IPS-20b (cell line): ENCODE results near the gene NEU4.
"Not testable (repeated sequence)": the region's sequence is repeated elsewhere in the genome, so short reads cannot be mapped to it uniquely, and the experiment has no call there.

ENCODE experiments used
- H3K27ac ChIP-seq: one replicate; pipeline ENCODE4 v1.5.1; 2013; ENCODE audit warnings: low read length
- H3K27me3 ChIP-seq: 2 replicates; pipeline ENCODE4 v1.6.1; 2013; ENCODE audit warnings: mild to moderate bottlenecking, low read length, inconsistent platforms; ENCODE audit not compliant: insufficient read depth
- H3K36me3 ChIP-seq: 2 replicates; pipeline ENCODE4 v1.6.1; 2013; ENCODE audit warnings: low read depth, mild to moderate bottlenecking, inconsistent platforms, low read length, moderate library complexity; ENCODE audit not compliant: insufficient read depth
- H3K4me1 ChIP-seq: 2 replicates; pipeline ENCODE4 v1.6.1; 2013; ENCODE audit warnings: mild to moderate bottlenecking, control low read depth, inconsistent platforms, low read length, moderate library complexity; ENCODE audit not compliant: insufficient read depth
- H3K4me3 ChIP-seq: 2 replicates; pipeline ENCODE4 v1.5.1; 2013; ENCODE audit warnings: mild to moderate bottlenecking, low read length, inconsistent platforms
- H3K9ac ChIP-seq: 2 replicates; pipeline ENCODE4 v1.6.1; 2013; ENCODE audit warnings: low read depth, mild to moderate bottlenecking, inconsistent platforms, low read length, moderate library complexity
- H3K9me3 ChIP-seq: 2 replicates; pipeline ENCODE4 v1.6.1; 2013; ENCODE audit warnings: mild to moderate bottlenecking, low read depth, low read length, inconsistent platforms; ENCODE audit not compliant: insufficient read depth

The NEU4 gene

DNA sequence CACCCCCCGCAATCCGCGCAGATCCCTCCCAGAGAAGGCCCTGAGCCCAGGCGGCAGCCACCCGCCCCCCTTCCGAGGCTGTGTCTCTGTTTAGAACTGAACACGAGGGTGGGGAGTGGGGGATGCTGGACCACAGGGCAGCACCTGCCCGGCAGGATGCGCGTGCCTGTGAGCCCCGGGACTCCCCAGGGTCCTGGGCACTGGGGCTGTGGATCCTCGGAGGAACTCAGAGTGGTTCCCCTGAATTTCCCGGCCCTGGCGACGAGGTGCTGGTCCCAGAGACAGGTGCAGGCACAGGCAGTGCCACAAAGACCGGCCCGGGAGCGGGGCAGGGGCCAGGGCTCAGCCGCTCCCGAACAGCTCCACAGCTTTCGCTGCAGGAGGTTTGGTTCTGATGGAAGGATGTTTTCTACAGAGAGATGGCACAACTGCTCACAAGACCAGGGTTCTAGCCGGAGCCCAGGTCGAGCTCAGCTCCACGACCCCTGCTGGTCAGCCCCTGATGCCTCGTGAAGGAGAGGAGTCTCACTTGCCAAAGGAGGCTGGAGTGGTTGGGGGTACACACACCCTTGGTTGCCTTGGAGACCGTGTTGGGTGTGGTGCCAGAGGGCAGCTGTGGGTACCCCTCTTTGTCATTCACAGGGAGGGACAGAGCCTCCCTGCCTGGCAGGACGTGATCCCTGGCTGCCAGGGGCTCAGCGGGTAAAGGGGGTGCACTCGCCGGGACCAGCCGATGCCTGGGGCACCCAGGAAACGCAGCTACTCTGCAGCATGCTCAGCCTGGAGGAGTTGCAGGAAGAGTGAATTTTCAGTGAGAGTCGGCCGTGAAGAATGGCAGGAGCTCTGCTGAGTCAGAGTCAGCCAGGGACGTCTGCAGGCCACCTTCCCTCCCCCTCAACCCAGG, 4.4 kb upstream of the NEU4 start:
- peak overlapping the region; percentile 63; the same call in 1 of the 2 replicates for H3K4me3 ChIP-seq
- H3K9me3 ChIP-seq, result no peaks in the 10 kb centered on the region
- H3K4me1 ChIP-seq, result peaks cover 13% of the 10 kb centered on the region
- H3K27me3 ChIP-seq, result peaks cover 32% of the 10 kb centered on the region
- H3K36me3 ChIP-seq, result no peaks in the 10 kb centered on the region
- H3K9ac ChIP-seq, result no peak overlapping the region
- no peak overlapping the region for H3K27ac ChIP-seq

DNA sequence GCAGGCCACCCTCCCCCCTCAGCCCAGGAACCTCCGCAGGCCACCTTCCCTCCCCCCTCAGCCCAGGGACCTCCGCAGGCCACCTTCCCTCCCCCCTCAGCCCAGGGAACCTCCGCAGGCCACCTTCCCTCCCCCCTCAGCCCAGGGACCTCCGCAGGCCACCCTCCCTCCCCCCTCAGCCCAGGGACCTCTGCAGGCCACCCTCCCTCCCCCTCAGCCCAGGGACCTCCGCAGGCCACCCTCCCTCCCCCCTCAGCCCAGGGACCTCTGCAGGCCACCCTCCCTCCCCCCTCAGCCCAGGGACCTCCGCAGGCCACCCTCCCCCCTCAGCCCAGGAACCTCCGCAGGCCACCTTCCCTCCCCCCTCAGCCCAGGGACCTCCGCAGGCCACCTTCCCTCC, 2.8 kb upstream of the NEU4 start:
- H3K9ac ChIP-seq, H3K4me3 ChIP-seq, H3K36me3 ChIP-seq, H3K9me3 ChIP-seq, H3K27ac ChIP-seq: not testable (repeated sequence)
- peaks cover 13% of the 10 kb centered on the region for H3K4me1 ChIP-seq
- peaks cover 32% of the 10 kb centered on the region for H3K27me3 ChIP-seq

DNA sequence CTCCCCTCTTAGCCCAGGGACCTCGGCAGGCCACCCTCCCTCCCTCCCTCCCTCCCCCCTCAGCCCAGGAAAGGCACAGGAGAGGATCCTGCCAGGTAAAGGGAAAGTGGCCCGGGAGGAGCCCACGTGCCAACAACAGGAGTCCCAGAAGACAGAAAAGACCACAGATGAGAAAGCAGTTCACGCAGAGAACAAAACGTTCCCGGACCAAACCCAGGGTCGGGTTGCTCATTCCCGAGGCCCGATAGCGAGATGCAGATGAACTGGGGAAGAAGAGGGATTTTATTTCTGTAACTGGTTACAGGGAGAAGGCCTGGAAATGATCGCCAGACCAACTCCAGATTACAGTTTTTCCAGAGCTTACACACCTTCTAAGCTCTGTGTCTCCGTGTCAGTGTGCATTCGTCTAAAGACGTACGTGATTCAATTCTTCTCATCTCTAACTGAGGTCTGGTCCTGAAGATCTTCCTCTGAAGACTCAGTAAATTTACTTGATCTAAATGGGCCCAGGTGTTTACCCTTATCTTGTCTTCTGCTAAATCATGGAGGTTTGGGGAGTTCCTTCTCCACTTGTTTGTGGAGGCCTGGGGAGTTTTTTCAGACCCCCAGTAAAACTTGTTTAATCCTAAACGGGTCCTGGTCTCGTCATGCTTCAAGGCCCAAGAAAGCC, 807 bp upstream of the NEU4 start:
- Histone ChIP-seq H3K4me1 (peaks cover 13% of the 10 kb centered on the region), H3K9me3 (no peaks in the 10 kb centered on the region), H3K27me3 (peaks cover 24% of the 10 kb centered on the region), H3K27ac (no peak overlapping the region), H3K9ac (no peak overlapping the region; the same call in 1 of the 2 replicates), H3K36me3 (no peaks in the 10 kb centered on the region), H3K4me3 (no peak overlapping the region)

DNA sequence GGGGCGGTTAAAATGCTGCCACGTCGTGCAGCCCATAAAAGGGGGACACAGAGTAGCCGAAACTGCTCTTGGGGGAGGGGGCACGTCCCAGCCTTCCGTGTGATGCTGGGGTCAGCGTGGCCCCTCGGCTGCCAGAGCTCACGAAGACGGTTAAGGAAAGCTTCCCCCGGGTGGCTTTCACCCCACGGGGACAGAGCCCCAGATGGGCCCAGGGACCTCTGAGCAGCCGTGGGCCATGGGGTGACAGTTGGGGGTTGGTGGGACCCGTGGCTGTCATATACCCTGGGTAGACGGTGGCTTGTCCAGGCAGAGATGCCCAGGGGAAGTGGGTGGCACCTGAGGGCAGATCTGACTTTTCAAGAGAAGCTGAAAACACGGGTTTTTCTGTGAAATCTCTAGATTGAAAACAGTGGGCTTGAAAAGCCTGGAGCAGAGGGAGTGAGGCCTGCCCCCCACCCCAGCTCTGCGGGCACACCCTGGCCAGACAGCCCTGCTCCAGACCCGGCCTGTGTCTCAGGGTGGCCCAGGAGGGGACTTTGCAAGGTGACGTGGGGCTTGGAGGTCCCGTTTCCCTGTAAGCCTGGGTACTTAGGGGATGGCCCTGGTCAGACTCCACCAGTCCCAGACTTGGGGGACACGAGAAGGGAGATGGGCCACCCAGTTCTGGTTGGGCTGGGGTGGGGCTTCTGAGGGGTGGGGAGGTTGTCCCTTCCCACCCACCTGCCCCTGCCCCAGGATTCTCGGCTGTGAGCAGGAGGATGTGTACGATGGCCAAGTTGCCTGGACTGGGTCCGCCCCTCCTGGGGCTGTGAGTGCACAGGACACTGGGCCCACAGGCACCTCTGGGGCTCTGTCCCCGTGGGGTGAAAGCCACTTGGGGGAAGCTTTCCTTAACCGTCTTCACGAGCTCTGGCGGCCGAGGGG, 652 bp downstream of the NEU4 start:
- Histone ChIP-seq H3K9me3 (no peaks in the 10 kb centered on the region), H3K4me3 (no peak overlapping the region), H3K9ac (no peak overlapping the region), H3K27me3 (peaks cover 10% of the 10 kb centered on the region), H3K4me1 (peaks cover 8% of the 10 kb centered on the region; the same call in 1 of the 2 replicates), H3K36me3 (no peaks in the 10 kb centered on the region), H3K27ac (no peak overlapping the region)

DNA sequence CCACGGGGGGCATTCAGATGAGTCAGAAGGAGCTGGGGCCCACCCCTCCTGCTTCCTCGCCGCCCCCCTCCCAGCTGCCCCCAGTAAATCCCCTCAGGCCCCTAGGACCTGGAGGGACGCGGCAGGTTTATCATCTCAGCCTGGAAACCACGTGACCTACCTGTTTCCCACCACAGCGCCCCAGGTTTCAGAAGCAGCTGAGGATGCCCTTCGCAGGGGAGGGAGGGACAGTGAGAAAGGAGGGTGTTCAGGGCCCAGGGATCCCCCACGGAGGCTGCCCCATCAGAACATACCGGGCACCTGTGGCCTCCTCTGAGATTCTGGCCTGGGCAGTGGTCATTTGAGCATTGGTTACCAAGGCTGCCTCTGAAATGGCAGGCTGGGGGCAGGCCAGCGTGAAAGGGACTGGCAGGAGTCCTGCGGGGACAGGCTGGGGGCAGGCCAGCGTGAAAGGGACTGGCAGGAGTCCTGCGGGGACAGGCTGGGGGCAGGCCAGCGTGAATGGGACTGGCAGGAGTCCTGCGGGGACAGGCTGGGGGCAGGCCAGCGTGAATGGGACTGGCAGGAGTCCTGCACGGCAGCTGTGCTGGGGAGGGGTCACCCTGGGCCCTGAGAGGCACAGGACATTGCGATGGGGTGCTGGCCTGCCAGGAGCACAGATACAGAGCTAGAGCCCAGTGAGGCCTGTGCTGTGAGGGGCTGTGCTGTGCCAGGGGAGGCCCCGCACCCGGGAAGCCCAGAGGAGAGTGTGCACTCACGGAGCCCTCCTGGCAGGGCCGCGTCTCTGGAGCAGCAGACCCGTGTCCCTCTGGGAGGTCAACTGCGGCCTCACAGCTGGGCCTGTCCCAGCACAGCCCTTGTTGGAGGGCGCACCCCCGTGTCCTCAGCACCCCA, 1.6 kb downstream of the NEU4 start:
- Histone ChIP-seq H3K36me3 (no peaks in the 10 kb centered on the region), H3K4me3 (no peak overlapping the region), H3K9me3 (no peaks in the 10 kb centered on the region), H3K4me1 (peaks cover 5% of the 10 kb centered on the region; the same call in 1 of the 2 replicates), H3K9ac (no peak overlapping the region), H3K27me3 (peaks cover 6% of the 10 kb centered on the region; the same call in 1 of the 2 replicates), H3K27ac (no peak overlapping the region)

DNA sequence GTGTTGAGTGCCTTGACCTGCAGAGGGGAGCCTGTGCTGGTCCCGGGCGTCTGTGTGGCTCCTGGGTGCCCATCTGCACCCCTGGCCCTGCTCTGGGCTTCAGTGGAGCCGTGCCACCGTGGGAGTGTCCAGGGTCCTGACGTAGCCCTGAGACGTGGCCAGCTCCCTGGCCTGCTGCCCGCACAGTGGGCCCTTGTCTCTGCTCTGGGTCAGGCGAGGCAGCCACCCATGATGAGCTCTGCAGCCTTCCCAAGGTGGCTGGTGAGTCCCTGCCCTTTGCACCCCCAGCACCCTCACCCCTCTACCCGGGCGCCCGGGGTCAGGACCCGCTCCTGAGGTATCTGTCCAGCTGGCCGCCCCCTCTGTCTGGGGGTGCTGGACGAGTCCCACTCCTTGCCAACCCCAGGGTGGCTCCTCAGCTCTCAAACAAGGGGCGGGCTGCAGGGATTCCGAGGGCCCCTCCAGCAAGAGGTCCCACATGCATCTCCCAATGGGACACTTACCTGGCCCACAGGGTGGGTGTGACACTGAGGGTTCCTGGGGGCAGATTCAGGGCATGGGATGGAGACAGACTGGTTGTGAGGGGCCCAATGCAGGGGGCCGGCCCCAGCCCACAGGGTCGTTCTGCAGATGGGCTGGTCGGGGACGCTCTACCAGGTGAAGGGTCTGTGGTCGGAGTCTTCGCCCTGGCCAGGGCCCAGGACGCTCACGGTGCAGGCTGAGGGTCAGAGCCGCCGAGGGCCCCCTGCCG, 2.4 kb downstream of the NEU4 start:
- peaks cover 6% of the 10 kb centered on the region; the same call in 1 of the 2 replicates for H3K27me3 ChIP-seq
- no peaks in the 10 kb centered on the region for H3K9me3 ChIP-seq
- H3K36me3 ChIP-seq, result no peaks in the 10 kb centered on the region
- H3K9ac ChIP-seq, result no peak overlapping the region
- H3K27ac ChIP-seq, result no peak overlapping the region
- H3K4me3 ChIP-seq, result no peak overlapping the region
- H3K4me1 ChIP-seq, result peaks cover 5% of the 10 kb centered on the region; the same call in 1 of the 2 replicates

DNA sequence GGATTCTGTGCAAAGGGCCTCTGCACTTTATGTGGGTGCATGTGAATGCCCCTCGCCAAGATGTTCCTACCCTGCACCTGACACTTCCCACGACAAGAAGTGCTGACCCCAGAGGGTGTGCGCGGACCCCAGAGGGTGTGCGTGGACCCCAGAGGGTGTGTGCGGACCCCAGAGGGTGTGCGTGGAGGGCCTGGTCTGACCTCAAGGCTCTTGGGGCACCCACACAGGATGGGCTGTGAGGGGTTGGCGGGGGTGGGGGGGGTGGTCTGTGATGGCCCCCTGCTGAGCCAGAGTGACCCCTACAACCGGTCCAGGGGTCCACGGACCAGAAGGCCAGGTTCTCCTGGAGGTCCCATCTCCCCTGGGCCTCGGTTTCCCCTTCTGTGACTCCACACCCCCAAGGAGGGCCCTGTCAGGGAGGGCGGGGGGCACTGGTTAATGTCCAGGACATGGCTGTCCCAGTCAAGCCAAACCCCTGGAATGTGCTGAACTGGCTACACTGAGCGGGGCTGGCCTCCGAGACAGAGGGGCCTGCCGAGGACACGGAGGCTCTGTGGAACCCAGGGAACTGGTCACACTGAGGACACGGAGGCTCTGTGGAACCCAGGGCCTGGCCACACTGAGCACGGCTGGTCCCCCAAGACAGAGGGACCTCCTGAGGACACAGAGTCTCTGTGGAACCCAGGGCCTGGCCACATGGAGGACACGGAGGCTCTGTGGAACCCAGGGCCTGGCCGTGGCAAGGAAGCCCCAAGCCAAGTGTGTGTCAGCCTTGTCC, 3.1 kb downstream of the NEU4 start:
- Histone ChIP-seq H3K27me3 (peaks cover 6% of the 10 kb centered on the region; the same call in 1 of the 2 replicates), H3K36me3 (no peaks in the 10 kb centered on the region), H3K9me3 (no peaks in the 10 kb centered on the region), H3K4me3 (no peak overlapping the region), H3K27ac (no peak overlapping the region), H3K9ac (no peak overlapping the region), H3K4me1 (peaks cover 5% of the 10 kb centered on the region; the same call in 1 of the 2 replicates)

DNA sequence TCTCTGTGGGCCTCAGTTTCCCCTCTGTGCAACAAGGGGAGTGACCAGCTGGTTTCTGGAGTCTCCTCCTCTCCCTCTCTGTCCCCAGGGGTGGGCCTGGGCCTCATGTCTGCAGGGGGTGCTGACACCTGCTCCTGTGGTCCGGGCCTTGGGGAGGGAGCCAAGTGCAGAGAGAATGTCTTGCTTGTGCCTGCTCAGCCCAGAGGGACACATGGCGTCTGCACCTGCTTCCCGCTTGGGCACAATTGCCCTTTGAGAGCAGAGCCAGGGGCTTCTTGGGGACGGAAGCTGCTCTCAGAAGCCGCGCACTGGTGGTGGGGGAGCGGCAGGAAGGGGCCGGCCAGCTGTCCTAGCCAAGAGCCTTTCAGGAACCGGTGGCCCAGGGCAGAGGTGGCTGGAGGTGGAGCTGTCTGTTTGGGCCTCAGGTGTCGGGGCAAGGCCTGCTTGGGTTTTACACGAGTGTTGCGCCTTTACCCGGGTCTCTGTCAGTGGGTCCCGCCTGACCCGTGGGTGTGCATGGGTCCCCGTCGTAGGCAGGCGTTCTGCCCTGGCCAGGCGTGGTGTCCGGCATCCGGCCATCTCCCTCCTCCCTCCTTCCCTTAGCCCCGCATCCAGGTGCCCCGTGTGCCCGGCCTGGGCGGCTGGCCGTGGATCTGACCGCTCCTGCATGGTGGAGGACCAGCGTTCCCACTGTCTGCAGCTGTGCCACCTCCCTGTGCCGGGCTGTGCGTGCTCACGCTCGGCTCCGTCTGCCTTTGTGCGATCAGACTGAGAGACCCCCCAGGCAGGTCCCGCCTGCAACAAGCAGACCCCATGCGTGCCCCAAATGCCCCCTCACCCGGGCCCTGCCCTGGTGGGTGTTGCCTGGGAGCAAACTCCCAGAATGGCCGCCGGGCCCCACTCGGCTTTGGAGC, 4.0 kb downstream of the NEU4 start:
- Histone ChIP-seq H3K27me3 (peaks cover 6% of the 10 kb centered on the region; the same call in 1 of the 2 replicates), H3K36me3 (no peaks in the 10 kb centered on the region), H3K27ac (no peak overlapping the region), H3K4me3 (no peak overlapping the region), H3K9me3 (no peaks in the 10 kb centered on the region), H3K4me1 (peaks cover 5% of the 10 kb centered on the region; the same call in 1 of the 2 replicates), H3K9ac (no peak overlapping the region)
